Esophagus squamous epithelium (tissue), 4 donors: ENCODE data around the gene PTRH1.

ENCODE experiments used
- CTCF ChIP-seq, 6 experiments: fragments of 450-650 bp in 4 of 6; fragments of 200-600 bp in 2 of 6; sonication (generic) in 2 of 6; IDR thresholded peaks; one replicate each; pipeline ENCODE4 v1.5.1; 2016 to 2019; ENCODE audit warnings: antibody characterized with exemption in 6 of 6, mild to moderate bottlenecking in 4 of 6, moderate library complexity in 4 of 6
- POLR2A ChIP-seq, 4 donors: fragments of 450-650 bp; IDR thresholded peaks; one replicate each; pipeline ENCODE4 v1.6.1; 2017; ENCODE audit warnings: antibody characterized with exemption in 4 of 4, mild to moderate bottlenecking in 4 of 4, moderate library complexity in 3 of 4

GRCh38 chr9:127693697-127694096 lies 21.8 kb downstream of the PTRH1 start:
- TF ChIP-seq CTCF (IDR thresholded peaks at IDR 0.05) (no peak), POLR2A (IDR thresholded peaks at IDR 0.05) (no peak)
